ENCODE results near the gene MAEA.
"Not testable (repeated sequence)": the region's sequence is repeated elsewhere in the genome, so short reads cannot be mapped to it uniquely, and the experiment has no call there.

The MAEA gene

DNA sequence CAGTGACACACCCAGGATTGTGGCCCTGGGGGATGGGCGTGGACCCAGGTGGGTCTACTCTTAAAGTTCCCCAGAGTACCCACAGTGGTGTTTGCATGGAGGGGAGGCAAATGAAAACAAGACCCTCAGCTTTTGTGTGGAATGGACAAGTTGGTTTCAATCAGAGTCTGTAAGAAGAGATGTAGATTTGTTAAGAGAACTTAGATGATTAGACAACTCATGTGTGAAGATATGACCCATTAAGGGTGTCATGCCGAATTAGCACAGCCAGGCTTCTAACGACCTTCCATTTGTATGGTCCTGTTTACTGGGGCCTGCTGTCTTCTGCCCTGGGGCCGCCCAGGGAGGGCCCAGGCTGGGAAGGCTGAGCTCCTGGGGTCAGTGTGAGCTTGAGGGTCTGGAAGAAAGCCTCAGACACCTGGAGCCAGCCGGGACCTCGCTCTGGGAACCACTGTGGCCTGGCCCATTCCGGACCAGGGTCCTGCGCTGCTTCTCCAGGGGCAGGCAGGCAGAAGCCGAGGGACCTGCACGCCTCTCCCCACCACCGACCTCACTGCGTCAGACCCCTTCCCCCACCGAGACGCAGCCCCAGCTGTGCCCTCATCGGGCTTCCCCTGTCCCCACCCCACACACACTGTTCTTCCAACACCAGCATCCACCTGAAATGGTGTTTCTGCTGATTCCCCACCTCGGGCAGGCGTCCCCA, 77.7 kb downstream of the MAEA start:
- no peak for DNase-seq (ENCODE audit: low spot score)

DNA sequence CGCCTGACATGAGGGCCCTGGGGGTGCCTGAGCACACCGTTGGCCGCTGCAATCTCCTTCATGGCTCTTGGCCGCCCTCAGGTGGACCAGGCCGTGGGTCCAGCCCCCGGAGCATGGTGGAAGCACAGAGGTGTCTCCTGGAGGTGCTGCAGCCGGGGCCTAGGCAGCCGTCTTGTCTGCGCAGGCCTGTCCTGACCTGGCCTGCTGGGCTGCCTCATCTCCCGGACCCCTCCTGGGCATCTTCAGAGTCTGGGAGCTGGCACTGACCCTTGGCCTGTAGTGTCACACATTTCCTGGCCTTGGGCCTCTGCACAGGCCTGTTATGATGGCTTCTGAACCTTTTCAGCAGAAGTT, 78.2 kb downstream of the MAEA start:
- no peak for DNase-seq (ENCODE audit: low spot score)

DNA sequence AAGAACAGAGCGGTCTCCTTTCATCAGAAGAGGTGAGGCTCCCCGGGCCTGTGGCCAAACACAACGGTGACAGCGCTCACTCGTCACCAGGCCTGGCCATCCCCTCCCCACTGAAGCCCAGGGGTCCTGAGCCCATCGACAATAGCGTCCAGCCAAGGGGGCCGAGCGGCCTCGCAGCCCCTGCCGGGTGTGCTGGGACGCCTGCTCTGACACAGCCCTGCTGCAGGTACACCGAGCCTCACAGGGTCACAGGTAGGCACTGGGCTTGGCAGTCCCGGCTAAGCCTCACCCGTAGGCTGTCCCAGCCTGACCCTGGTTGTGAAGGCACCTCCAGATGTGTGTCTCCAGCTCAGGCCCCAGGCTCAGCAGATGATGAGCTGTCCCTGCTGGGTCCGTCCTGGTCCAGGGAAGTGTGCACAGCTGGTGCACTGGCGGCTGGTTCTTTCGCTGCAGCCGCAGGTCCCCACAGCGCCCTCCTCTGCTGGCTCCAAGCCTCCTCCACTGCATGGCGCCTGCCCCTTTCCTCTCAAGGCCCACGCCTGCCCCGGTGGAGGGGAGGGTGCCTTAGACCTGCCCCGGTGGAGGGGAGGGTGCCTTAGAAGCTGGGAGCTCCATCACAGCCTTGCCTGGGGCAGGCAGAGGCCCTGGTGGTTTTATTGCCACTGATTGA, 78.9 kb downstream of the MAEA start:
- no peak for DNase-seq (ENCODE audit: low spot score)

DNA sequence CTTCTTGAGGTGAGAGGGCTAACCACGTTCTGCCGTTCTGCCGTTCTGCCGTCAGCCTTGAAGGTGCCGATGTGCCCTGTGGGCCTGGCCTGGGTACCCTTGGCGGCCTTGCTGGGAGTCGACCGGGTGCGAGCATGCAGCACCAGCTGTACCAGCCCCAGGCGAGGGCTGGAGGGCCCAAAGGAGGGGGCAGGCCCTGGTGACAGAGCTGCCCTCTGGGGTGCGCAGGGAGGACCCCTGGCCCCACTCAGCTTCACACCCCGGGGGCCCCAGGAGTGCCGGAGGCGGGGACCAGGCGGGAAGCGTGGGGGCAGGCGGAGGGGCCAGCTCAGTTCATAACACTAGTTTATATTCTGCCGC, 79.4 kb downstream of the MAEA start:
- no peak for DNase-seq (ENCODE audit: low spot score)

DNA sequence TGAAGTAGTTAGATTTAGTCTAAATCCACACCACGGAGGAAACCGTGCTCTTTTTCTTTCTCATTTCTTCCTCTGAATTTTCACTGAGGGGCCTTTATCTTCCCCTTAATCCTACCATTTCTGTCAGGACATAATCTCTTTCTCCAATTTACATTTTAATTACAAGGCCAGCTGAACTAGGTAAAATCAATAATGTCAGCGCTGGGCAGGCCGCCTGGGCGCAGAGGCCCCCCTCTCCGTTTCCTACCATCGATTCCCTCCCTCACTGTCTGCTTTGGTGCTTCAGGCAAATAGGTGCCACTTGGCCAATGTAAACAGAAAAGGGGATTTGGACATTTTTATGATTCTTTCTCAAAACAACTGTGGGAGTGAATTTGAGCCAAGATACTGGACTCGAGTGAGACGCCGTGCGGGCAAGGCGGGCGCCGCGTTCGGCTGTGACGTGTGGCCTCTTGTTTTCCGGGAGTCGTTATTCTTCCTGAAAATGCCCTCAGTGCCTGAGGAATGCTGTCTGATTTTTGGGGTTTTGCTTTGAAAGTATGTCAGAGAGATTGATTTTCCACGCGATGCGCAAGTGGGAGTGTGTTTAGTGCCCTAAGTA, 79.9 kb downstream of the MAEA start:
- no peak for DNase-seq (ENCODE audit: low spot score)

DNA sequence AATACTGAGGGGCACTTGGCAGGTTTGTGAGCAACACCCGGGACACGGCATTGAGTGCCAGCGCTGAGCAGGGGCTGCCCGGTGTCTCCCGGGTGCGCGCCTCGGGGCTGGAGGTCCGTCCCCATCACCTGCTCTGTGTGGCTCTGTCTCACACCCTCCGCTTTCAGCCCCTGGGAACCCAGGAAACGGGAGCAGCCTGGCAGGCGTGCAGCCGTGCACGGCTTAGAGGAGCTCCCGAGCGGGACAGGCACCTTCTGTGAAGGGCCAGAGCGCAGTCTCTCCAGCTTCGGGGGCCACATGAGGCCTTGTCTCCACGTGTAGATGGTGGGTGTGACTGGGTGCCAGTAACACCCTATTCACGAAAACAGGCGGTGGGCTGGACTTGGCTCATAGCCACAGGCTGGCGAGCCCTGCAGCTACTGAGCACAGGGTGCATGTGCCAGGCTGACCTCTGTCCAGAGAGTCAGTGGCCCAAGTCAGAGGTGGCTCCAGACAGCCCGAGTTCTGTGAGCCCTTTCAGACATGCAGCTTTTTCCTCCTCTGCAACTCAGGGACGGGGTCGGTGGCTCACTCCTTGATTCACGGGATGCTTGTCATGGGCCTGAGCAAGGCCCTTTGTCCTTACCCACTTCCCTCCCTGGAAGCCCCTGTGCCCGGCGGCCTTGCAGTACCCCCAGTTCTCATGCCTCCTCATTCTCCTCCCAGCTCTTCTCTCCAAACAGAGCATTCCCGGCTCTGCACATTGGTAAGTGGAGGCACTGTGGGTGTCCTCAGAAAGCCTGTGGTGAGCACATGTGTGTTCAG, 80.8 kb downstream of the MAEA start:
- no peak for DNase-seq (ENCODE audit: low spot score)

DNA sequence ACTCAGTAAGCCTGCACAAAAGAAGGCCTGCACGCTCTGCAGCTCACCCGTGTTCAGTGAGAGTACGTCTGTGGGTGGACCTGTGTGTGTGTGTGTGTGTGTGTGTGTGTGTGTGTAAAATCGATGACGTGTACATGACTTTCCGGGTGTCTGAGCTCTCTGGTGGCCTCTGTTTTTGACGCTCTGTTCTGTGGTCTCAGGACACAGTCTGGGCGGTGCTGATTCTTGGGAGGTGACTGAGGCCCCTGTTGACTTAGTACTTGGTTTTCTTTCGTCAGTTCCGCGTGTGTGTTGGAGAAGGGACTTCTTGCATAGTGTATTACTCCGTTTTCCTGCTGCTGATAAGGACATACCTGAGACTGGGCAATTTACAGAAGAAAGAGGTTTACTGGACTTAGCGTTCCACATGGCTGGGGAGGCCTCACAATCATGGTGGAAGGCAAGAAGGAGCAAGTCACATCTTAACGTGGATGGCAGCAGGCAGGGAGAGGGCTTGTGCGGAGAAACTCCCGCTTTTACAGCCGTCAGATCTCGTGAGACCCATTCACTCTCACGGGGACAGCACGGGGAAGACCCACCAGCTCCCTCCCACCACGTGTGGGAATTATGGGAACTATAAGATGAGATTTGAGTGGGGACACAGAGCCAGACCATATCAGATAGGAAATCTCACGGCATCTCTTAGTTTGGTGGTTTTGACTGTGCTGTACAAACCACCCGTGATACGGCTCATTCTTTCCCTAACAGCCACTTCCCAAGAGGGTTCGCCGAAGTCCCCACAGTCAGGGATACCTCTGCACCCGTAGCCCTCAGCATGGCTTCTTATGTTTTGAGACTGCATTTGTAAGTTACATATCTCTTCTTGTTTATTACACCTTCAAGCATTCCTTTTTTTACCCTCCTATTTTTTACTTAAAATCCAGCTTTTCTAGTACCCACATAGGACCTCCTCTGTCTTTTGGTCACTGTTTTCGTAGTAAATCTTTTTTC, 81.8 kb downstream of the MAEA start:
- no peak for DNase-seq (ENCODE audit: low spot score)

DNA sequence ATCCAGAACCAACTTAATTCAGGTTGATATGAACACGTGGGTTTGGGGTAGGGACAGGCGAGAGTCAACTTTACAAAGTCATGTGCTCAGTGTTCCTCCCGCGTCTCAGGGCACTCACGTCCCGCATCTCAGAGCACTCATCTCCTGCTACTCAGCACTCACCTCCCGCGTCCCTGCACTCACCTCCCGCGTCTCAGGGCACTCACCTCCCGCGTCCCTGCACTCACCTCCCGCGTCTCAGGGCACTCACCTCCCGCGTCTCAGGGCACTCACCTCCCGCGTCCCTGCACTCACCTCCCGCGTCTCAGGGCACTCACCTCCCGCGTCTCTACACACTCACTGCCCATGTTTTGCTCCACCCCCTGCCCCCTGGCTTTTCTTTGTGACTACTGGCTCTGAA, 82.9 kb downstream of the MAEA start:
- DNase-seq (ENCODE audit: low spot score) = not testable (repeated sequence)

DNA sequence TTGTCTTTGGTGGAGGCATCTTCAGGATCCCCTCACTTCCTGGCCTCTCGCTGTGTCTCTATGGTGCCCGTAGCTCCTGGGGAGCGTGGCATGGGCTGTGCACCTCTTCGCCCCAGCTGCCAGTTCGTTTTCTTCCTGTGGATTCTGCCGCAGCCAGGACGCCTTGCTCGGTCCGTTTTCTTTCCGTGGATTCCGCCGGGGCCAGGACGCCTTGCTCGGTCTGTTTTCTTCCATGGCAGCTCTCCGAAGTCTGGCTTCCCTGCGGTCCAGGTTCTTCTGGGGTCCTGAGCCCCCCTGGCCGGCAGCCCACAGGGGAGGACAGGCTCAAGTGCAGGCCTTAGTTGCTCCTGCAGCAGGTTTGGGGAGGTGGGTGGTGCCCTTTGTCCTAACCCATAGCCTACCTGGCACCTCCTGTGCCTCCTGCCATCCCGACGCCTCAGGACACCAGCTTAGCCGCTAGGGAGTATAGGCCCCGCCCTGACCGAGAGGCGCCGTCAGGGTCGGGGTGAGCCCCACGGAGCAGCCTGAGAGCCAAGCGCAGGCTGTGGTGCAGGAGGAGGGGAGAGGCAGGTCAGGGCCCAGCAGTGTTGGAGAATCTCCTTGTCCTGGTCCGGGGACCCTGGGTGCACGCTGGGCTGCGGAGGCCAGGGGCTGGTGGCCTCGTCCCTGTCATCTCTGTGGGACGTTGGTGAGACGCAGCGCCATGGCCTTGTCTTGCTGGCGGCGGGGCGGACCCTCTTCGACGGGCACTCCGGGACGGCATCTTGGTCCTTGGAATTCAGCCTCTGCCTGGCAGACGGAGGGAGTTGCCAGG, 84.4 kb downstream of the MAEA start:
- no peak for DNase-seq (ENCODE audit: low spot score)

DNA sequence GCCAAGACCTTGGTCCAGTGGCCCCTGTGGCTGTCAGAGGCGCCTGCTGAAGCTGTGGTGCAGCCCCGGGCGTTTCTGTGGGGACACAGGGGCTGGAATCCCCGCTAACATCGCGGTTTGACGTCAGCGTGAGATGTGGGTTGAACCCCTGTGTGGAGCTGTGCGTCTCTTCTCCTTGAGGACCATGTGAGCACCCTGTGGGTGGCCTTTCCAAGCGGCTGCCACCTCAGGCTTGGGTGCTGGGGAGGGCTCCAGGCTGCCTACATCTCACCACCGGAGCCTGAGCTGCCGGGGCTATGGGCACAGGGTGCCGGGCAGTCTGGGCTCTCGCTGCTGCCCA, 85.0 kb downstream of the MAEA start:
- no peak for DNase-seq (ENCODE audit: low spot score)

DNA sequence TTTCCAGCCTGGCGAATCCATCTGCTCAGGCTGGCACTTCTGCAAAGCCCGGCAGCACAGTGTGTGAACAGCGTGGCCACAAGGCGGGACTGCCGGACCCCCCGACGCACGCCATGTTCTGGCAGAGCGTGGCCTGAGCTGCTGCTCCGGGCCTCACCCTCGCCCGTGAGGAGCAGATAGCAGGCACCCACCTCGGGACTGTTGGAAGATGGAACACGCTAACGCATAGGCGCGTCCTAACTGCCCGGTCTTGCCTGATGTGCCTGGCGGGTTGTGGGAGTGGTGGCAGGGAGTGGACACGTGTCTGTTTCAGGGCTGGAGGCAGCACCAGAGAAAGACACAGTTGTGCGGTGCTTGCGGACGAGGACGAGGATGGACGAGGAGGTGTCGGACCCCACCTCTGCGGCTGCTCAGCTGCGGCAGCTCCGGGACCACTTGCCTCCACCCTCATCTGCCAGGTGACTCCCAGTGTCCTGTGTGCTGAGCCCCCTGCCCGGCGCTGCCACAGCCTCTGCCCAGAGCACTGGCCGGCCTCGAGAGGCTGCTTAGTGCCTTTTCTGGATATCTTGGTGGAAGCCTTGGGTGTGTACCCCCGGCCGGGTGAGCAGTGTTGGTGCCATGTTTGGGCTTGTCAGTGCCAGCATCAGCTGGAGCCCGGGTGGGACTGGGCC, 85.5 kb downstream of the MAEA start:
- DNase-seq (ENCODE audit: low spot score) = no peak

DNA sequence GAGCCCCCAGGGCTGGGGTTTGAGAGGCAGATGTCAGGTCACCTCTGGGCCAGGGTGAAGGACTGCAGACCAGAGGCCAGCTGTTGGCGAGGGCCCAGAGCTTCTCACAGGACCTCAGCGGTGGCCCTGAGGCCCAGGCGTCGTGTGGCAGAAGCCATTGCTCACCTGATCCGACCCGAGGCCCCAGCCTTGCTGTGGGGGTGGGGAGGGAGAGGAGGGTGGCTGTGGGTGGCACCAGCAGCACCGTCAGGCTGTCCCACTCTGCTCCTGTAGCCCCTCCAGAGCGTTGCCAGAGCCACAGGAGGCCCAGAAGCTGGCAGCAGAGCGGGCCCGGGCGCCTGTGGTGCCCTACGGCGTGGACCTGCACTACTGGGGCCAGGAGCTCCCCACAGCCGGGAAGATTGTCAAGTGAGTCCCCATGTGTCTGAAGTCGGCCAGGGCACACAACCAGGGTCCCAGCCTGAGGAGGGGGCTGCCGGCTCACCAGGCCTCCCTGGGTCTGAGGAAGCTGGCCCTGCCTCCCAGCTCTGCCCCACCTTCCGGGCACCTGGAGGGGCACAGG, 86.2 kb downstream of the MAEA start:
- no peak for DNase-seq (ENCODE audit: low spot score)

DNA sequence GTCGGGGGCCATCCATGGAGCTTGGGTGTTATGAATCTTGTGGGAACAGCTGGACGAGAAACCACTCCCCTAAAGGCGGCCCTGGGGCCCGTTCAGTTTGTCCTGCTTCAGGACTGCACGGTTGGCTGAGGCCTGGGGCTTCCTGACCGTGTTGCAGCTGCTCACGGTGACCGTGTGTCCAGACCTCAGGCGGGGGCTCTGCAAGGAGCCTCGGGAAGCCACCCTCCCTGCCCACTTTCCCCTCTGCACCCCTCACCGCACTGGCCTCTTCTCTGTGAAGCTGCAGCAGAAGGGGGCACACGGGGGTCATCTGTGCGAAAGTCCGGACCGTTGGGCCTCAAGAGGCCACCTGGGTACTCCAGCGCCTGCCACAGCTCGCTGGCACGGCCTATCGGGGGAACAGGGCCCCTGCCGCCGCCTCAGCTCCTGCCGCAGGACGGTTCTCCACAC, 86.7 kb downstream of the MAEA start:
- no peak for DNase-seq (ENCODE audit: low spot score)

DNA sequence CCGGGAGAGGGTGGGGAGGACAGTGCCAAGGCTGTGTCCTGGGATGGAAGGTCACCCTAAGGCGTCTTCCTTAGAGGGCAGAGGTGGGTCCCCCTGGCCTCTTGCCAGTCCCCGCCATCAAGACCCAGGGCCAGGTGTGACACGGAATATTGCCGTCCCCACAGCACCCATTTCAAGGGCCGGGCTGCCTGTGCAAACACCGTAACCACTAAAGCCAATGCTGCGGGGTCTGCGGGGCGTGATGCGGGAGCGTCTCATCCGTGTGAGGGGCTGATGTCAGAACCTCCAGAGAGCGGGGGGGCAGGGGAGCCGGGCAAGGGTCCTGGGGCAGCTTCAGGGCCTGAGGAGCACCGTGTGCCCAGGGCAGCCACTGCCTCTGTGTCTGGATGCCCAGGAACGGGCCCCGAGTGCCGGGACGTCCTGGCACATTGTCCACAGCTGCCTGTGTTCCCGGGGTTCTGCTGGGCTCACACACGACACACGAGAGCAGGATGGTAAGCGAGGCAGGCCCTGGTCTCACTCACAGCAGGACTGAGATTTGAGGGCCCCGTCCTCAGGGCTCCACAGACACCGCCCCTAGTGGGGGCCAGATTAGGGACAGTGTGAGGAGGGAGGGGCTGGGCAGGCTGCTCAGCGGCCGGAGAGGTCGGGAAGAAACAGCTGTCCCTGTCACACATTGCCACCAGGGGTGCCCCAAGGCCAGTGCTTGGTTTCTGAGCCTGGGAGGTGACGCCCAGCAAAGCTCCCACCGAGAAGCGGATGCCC, 87.3 kb downstream of the MAEA start:
- DNase-seq (ENCODE audit: low spot score) = no peak

DNA sequence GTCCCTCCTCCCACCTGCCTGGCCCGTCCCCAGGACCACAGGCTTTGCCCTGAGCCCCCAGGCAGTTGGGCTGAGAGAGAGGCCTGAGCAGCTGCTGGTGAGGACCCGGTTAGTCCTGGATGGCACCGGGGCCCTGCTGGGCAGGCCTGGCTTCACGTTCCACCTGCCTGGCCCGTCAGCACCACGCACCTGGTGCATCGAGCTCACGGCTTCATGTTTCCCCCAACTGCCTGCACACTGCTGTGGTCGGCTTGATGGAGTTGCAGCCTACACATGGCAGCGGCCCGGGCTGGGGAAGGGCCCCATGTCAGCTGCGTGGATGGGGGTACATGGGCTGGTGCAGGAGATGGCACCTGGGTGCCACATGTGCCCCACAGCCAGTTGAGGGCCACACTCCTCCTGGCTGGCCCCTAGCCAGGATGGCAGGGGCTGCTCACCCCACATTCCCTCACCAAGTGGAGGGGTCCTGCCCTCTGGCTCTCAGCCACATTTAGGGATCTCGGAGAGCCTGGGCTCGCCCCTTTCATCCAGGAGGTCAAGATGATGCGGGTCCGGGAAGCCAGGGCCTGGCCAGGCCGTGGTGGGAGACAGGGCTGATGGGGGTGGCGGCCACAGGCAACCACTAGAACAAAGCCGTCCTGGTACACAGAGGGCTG, 88.0 kb downstream of the MAEA start:
- DNase-seq (ENCODE audit: low spot score) = no peak

DNA sequence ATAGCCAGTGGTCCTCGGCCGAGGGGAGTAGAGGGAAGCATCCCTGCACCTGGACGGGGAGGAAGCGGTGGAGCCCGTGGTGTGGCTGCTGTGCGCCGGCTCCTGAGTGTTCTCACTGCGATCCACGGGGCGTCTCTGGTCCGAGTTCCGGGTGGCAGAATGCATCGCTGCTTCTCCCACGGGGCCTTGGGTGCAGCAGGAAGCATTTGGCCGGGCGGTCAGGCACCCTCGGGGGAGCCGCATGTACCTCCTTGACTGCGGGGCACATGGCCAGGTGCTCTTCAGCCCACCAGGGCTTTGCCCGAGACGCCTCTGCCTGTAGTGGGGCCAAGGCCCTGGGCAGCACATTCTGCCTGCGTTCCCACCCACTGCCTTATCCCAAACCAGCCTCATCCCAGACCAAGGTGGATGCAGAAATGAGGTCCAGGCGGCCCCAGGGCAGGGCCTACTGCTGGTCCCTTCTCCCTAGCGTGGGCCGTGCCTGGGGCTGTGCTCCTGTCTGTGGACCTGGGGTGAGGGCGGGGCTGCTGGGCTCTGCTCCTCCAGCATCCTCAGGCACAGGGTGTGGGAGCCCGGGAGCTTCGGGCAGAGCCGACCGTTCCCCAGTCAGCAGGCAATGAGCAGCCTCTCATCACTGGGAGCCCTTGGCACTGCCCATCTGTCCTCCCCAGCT, 89.0 kb downstream of the MAEA start:
- DNase-seq (ENCODE audit: low spot score) = no peak

DNA sequence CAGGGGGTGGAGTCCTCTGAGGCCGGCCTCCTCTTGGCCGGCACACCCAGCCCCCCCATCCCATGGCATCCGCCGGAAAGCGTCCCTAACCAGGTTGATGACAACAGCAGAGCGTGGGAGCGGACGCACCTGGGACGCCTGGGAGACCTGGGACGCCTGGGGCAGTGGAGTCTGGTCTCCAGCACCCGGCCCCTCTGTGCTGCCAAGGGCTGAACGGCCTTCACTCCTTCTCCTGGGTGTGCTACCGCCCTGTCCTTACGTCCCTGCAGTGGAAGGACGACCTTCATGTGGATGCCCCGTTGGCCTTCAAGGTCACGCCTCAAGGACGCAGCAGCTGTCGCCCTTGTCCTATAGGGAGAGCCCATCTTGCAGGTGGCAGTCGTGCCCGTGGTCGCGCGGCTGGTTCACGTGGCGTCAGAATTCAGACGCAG, 89.7 kb downstream of the MAEA start:
- DNase-seq (ENCODE audit: low spot score) = no peak

DNA sequence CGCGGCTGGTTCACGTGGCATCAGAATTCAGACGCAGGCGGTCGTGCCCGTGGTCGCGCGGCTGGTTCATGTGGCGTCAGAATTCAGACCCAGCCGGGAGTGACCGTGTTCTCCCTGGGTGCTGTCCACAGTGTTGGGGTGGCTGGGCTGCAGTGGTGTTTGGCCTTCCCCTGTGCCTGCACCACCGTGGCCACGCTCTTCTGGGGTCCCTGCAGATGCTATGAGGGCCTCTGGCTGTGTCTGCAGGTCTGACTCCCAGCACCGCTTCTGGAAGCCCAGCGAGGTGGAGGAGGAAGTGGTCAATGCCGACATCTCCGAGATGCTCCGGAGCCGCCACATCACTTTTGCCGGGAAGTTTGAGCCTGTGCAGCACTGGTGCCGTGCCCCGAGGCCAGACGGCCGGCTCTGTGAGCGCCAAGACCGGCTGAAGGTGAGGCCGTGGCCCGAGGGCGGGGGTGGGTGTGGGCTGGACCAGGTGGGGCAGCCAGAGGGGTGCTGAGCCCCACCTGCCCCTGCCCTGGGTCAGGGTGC, 90.2 kb downstream of the MAEA start:
- DNase-seq (ENCODE audit: low spot score) = no peak

All from ecto neural progenitor cell (in vitro differentiated cells).